ENCODE results near the gene CCDC102B.
A peak's percentile ranks its signal among the peaks of the same experiment; 100 is the strongest.
"Not testable (repeated sequence)": the region's sequence is repeated elsewhere in the genome, so short reads cannot be mapped to it uniquely, and the experiment has no call there.

The CCDC102B gene

DNA sequence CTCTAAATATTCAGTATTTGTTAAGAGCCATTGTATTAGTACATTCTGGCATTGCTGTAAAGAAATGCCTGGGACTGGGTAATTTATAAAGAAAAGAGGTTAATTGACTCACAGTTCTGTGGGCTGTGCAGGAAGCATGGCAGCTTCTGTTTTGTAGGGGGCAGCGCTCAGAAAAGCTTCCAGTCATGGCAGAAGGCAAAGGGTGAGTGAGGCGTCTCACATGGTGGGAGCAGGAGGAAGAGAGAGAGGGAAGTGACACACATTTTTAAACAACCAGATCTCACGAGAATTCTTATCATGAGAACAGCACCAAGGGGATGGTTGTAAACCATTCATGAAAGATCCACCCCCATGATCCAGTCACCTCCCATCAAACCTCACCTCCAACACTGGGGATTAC lies 13.8 kb upstream of the CCDC102B start:
- WGBS (ENCODE audit: extremely low coverage, insufficient coverage, insufficient read length), result no CpG with 5 or more reads among the region's 3 CpGs
- Histone ChIP-seq H3K9me3 (ENCODE audit: insufficient read depth, low read depth, low read length) (no peaks in the 10 kb centered on the region), H3K14ac (ENCODE audit: low read length) (no peak overlapping the region), H4K91ac (ENCODE audit: low read depth, low read length) (no peak overlapping the region), H3K79me2 (ENCODE audit: control insufficient read depth, insufficient read depth, low read length, poor library complexity) (no peaks in the 10 kb centered on the region), H3K4me2 (ENCODE audit: low read length) (no peak overlapping the region), H3K36me3 (ENCODE audit: control insufficient read depth in 1 of 2, insufficient read depth in 2 of 2, low read length in 2 of 2) (no peaks in the 10 kb centered on the region), H2AK5ac (ENCODE audit: low read length) (no peak overlapping the region), H3K4me1 (ENCODE audit: control insufficient read depth in 1 of 2, insufficient read depth in 2 of 2, low read length in 2 of 2) (no peaks in the 10 kb centered on the region), H3K23ac (ENCODE audit: low read length) (no peak overlapping the region), H3K27me3 (ENCODE audit: insufficient read depth, low read length) (no peaks in the 10 kb centered on the region), H3K4me3 (ENCODE audit: low read depth, low read length) (no peak overlapping the region), H2BK5ac (ENCODE audit: low read depth, low read length, poor library complexity) (no peak overlapping the region), H3K4ac (ENCODE audit: low read depth, low read length) (no peak overlapping the region), H2BK120ac (ENCODE audit: insufficient read depth, low read length, poor library complexity) (no peak overlapping the region), H3K79me1 (ENCODE audit: low read length) (no peaks in the 10 kb centered on the region), H3K27ac (ENCODE audit: low read depth, low read length) (no peak overlapping the region), H4K12ac (ENCODE audit: low read depth, low read length) (no peak overlapping the region), H3K18ac (ENCODE audit: low read length) (no peak overlapping the region), H2BK12ac (ENCODE audit: low read length) (no peak overlapping the region), H3K9ac (ENCODE audit: low read length) (no peak overlapping the region), H2AFZ (ENCODE audit: insufficient read depth, low read length, poor library complexity) (no peak overlapping the region), H4K8ac (ENCODE audit: low read depth, low read length) (no peak overlapping the region)
- DNase-seq, result no peak

- not testable (repeated sequence) for H3K9ac ChIP-seq (ENCODE audit: low read length); H3K27ac ChIP-seq (ENCODE audit: low read depth, low read length); H2BK5ac ChIP-seq (ENCODE audit: low read depth, low read length, poor library complexity); H3K36me3 ChIP-seq (ENCODE audit: control insufficient read depth in 1 of 2, insufficient read depth in 2 of 2, low read length in 2 of 2); H2BK12ac ChIP-seq (ENCODE audit: low read length); DNase-seq; H4K12ac ChIP-seq (ENCODE audit: low read depth, low read length); H2BK120ac ChIP-seq (ENCODE audit: insufficient read depth, low read length, poor library complexity); H2AK5ac ChIP-seq (ENCODE audit: low read length); H3K23ac ChIP-seq (ENCODE audit: low read length); H3K4me3 ChIP-seq (ENCODE audit: low read depth, low read length); H3K14ac ChIP-seq (ENCODE audit: low read length); H3K4ac ChIP-seq (ENCODE audit: low read depth, low read length); H4K8ac ChIP-seq (ENCODE audit: low read depth, low read length); H4K91ac ChIP-seq (ENCODE audit: low read depth, low read length); H3K27me3 ChIP-seq (ENCODE audit: insufficient read depth, low read length); H3K4me2 ChIP-seq (ENCODE audit: low read length); H3K9me3 ChIP-seq (ENCODE audit: insufficient read depth, low read depth, low read length); H3K4me1 ChIP-seq (ENCODE audit: control insufficient read depth in 1 of 2, insufficient read depth in 2 of 2, low read length in 2 of 2); H2AFZ ChIP-seq (ENCODE audit: insufficient read depth, low read length, poor library complexity); H3K79me1 ChIP-seq (ENCODE audit: low read length); H3K79me2 ChIP-seq (ENCODE audit: control insufficient read depth, insufficient read depth, low read length, poor library complexity); H3K18ac ChIP-seq (ENCODE audit: low read length)
- WGBS (ENCODE audit: extremely low coverage, insufficient coverage, insufficient read length), result no CpG with 5 or more reads among the region's 22 CpGs
These were observed 7.6 kb upstream of the CCDC102B start for GRCh38 chr18:68790290-68790689.

GRCh38 chr18:68791801-68792200 lies 6.1 kb upstream of the CCDC102B start:
- H4K8ac ChIP-seq (ENCODE audit: low read depth, low read length), result no peak overlapping the region
- H3K4ac ChIP-seq (ENCODE audit: low read depth, low read length), result no peak overlapping the region
- no peak overlapping the region for H3K27ac ChIP-seq (ENCODE audit: low read depth, low read length)
- H2BK5ac ChIP-seq (ENCODE audit: low read depth, low read length, poor library complexity), result no peak overlapping the region
- no peak overlapping the region for H3K14ac ChIP-seq (ENCODE audit: low read length)
- no peak overlapping the region for H3K9ac ChIP-seq (ENCODE audit: low read length)
- no peak overlapping the region for H4K91ac ChIP-seq (ENCODE audit: low read depth, low read length)
- no peak overlapping the region for H3K4me3 ChIP-seq (ENCODE audit: low read depth, low read length)
- H2BK12ac ChIP-seq (ENCODE audit: low read length), result no peak overlapping the region
- H4K12ac ChIP-seq (ENCODE audit: low read depth, low read length), result no peak overlapping the region
- H3K9me3 ChIP-seq (ENCODE audit: insufficient read depth, low read depth, low read length), result no peaks in the 10 kb centered on the region
- no peaks in the 10 kb centered on the region for H3K79me2 ChIP-seq (ENCODE audit: control insufficient read depth, insufficient read depth, low read length, poor library complexity)
- no peaks in the 10 kb centered on the region for H3K27me3 ChIP-seq (ENCODE audit: insufficient read depth, low read length)
- no peaks in the 10 kb centered on the region for H3K4me1 ChIP-seq (ENCODE audit: control insufficient read depth in 1 of 2, insufficient read depth in 2 of 2, low read length in 2 of 2)
- no peaks in the 10 kb centered on the region for H3K79me1 ChIP-seq (ENCODE audit: low read length)
- H3K18ac ChIP-seq (ENCODE audit: low read length), result no peak overlapping the region
- H2AFZ ChIP-seq (ENCODE audit: insufficient read depth, low read length, poor library complexity), result no peak overlapping the region
- H3K23ac ChIP-seq (ENCODE audit: low read length), result no peak overlapping the region
- no CpG with 5 or more reads among the region's 2 CpGs for WGBS (ENCODE audit: extremely low coverage, insufficient coverage, insufficient read length)
- peak; percentile 56 to 57 for DNase-seq
- H2AK5ac ChIP-seq (ENCODE audit: low read length), result no peak overlapping the region
- H3K36me3 ChIP-seq (ENCODE audit: control insufficient read depth in 1 of 2, insufficient read depth in 2 of 2, low read length in 2 of 2), result no peaks in the 10 kb centered on the region
- no peak overlapping the region for H2BK120ac ChIP-seq (ENCODE audit: insufficient read depth, low read length, poor library complexity)
- no peak overlapping the region for H3K4me2 ChIP-seq (ENCODE audit: low read length)

DNA sequence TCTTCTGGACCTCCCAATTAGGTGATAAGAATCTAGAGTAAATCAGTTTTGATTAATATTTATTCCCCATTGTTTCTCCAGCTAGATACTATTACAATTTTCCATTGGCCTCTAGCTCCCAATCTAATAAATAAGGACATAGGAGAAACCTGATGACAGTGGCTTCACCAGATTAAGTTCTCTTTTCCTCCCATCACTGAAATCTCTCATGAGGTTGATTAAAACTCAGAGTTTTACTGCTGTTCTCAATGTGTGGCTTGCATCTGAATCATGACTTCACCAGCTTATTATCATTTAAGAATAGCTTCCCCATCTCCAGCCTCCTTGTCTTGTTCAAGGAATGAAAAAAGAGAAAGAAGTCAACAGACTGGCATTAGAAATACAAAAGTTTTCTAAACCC lies 3.9 kb upstream of the CCDC102B start:
- Histone ChIP-seq H2BK12ac (ENCODE audit: low read length) (no peak overlapping the region), H2BK120ac (ENCODE audit: insufficient read depth, low read length, poor library complexity) (no peak overlapping the region), H3K27ac (ENCODE audit: low read depth, low read length) (no peak overlapping the region), H2AFZ (ENCODE audit: insufficient read depth, low read length, poor library complexity) (no peak overlapping the region), H3K4me3 (ENCODE audit: low read depth, low read length) (no peak overlapping the region), H3K4me1 (ENCODE audit: control insufficient read depth in 1 of 2, insufficient read depth in 2 of 2, low read length in 2 of 2) (no peaks in the 10 kb centered on the region), H3K79me2 (ENCODE audit: control insufficient read depth, insufficient read depth, low read length, poor library complexity) (no peaks in the 10 kb centered on the region), H3K23ac (ENCODE audit: low read length) (no peak overlapping the region), H4K91ac (ENCODE audit: low read depth, low read length) (no peak overlapping the region), H4K12ac (ENCODE audit: low read depth, low read length) (no peak overlapping the region), H3K36me3 (ENCODE audit: control insufficient read depth in 1 of 2, insufficient read depth in 2 of 2, low read length in 2 of 2) (no peaks in the 10 kb centered on the region), H2AK5ac (ENCODE audit: low read length) (no peak overlapping the region), H2BK5ac (ENCODE audit: low read depth, low read length, poor library complexity) (no peak overlapping the region), H3K9me3 (ENCODE audit: insufficient read depth, low read depth, low read length) (no peaks in the 10 kb centered on the region), H3K79me1 (ENCODE audit: low read length) (no peaks in the 10 kb centered on the region), H3K14ac (ENCODE audit: low read length) (no peak overlapping the region), H4K8ac (ENCODE audit: low read depth, low read length) (no peak overlapping the region), H3K4me2 (ENCODE audit: low read length) (no peak overlapping the region), H3K9ac (ENCODE audit: low read length) (no peak overlapping the region), H3K18ac (ENCODE audit: low read length) (no peak overlapping the region), H3K27me3 (ENCODE audit: insufficient read depth, low read length) (no peaks in the 10 kb centered on the region), H3K4ac (ENCODE audit: low read depth, low read length) (no peak overlapping the region)
- no peak for DNase-seq

All from trophoblast cell (in vitro differentiated cells and primary cell).